K562 (cell line): ENCODE measurements around the gene INTS6. TPM values are rescaled to one million over a fixed set of nuclear protein-coding genes. Genes with fewer than 3 reads are reported as not detected.

Experiments used
- ATAC-seq: fragments of 200-7000 bp; cut with Tn5 transposase; 3 replicates; pipeline ENCODE4 v1.9.1; 2020; ENCODE audit warnings: moderate library complexity
- BruUV-seq: library from RNA; stranded (reverse); fragments of 400-500 nt; replicated peaks from 2 replicates; lab custom pipeline; 2021; lab: Mats Ljungman, UMichigan
- CTCF ChIA-PET: fragments of 300-600 bp; formaldehyde crosslinking; extraction: SDS; loops from one replicate; lab custom pipeline; 2021; ENCODE audit warnings: low intra/inter-chr PET ratio; lab: Yijun Ruan, JAX
- POLR2A ChIA-PET: fragments of 300-600, 350-650 bp; sonication (Branson Sonifier 250); formaldehyde crosslinking; extraction: SDS; loops from one replicate; lab custom pipeline; 2021; ENCODE audit warnings: antibody characterized with exemption, inconsistent platforms; lab: Yijun Ruan, JAX
- DNase-seq, 4 experiments: peaks; one replicate each; pipeline versions ENCODE4 v3.0.0 to v3.0.0-alpha.2; 2011 to 2018; ENCODE audit warnings: low spot score in 3 of 4, mixed read lengths in 3 of 4; ENCODE audit errors: extremely low read depth in 1 of 4
- FAIRE-seq: peaks from 2 replicates; lab custom pipeline; 2011; peaks lifted over from hg19 to GRCh38; lab: Jason Lieb, UNC
- H2AFZ ChIP-seq: 2 replicates; pipeline ENCODE4 v1.6.0; 2011; ENCODE audit warnings: low read depth, low read length, control low read depth, inconsistent platforms
- H3K27ac ChIP-seq: fragments of 200-600 bp; 3 replicates; pipeline ENCODE4 v1.8.0; 2011; ENCODE audit warnings: low read depth, mild to moderate bottlenecking, control low read depth, inconsistent platforms, low read length, moderate library complexity, mixed read lengths; ENCODE audit errors: extremely low read depth
- H3K27me3 ChIP-seq, 2 experiments: fragments of 300-600 bp in 1 of 2; 2 replicates in 1 of 2; 3 replicates in 1 of 2; pipeline versions ENCODE4 v1.6.0 to v1.8.0; 2011; ENCODE audit warnings: inconsistent platforms in 2 of 2, low read length in 2 of 2, mild to moderate bottlenecking in 1 of 2, mixed read lengths in 1 of 2, moderate library complexity in 1 of 2; ENCODE audit not compliant: control insufficient read depth in 2 of 2, insufficient read depth in 2 of 2
- H3K36me3 ChIP-seq: fragments of 300-600 bp; 3 replicates; pipeline ENCODE4 v1.8.0; 2011; ENCODE audit warnings: mild to moderate bottlenecking, low read length, inconsistent platforms; ENCODE audit not compliant: control insufficient read depth, insufficient read depth
- H3K4me1 ChIP-seq, 2 experiments: fragments of 200-600 bp in 1 of 2; replicated peaks in 1 of 2; 2 replicates in 1 of 2; 3 replicates in 1 of 2; pipeline versions ENCODE4 v1.5.1 to v1.8.0; 2011; ENCODE audit warnings: inconsistent platforms in 2 of 2, low read length in 2 of 2, mild to moderate bottlenecking in 1 of 2, mixed read lengths in 1 of 2, moderate library complexity in 1 of 2; ENCODE audit not compliant: control insufficient read depth in 2 of 2, insufficient read depth in 2 of 2
- H3K4me2 ChIP-seq: 2 replicates; pipeline ENCODE4 v1.6.1; 2011; ENCODE audit warnings: low read length, control low read depth, inconsistent platforms, mixed read lengths; ENCODE audit not compliant: insufficient read depth
- H3K4me3 ChIP-seq: fragments of 200-600 bp; sonication (generic), shearing (Covaris generic); 2 replicates; pipeline ENCODE4 v1.5.1; 2016; ENCODE audit warnings: control low read depth, inconsistent platforms
- H3K79me2 ChIP-seq: fragments of 200-600 bp; 3 replicates; pipeline ENCODE4 v1.8.0; 2011; ENCODE audit warnings: low read length, inconsistent platforms; ENCODE audit not compliant: control insufficient read depth, insufficient read depth
- H3K9ac ChIP-seq, 2 experiments: 2 replicates each; pipeline versions ENCODE4 v1.6.0 to v1.6.1; 2011; ENCODE audit warnings: low read depth in 2 of 2, low read length in 2 of 2, control low read depth in 1 of 2, inconsistent platforms in 1 of 2, mild to moderate bottlenecking in 1 of 2, mixed read lengths in 1 of 2; ENCODE audit not compliant: insufficient read depth in 1 of 2
- H3K9me1 ChIP-seq: one replicate; pipeline ENCODE4 v1.6.0; 2011; ENCODE audit warnings: inconsistent platforms, mild to moderate bottlenecking, low read length, moderate library complexity; ENCODE audit not compliant: control insufficient read depth, insufficient read depth
- H3K9me3 ChIP-seq: replicated peaks from 2 replicates; pipeline ENCODE4 v1.5.1; 2011; ENCODE audit warnings: low read depth, low read length, inconsistent platforms; ENCODE audit not compliant: control insufficient read depth, insufficient read depth
- H4K20me1 ChIP-seq: replicated peaks from 2 replicates; pipeline ENCODE4 v1.6.1; 2011; ENCODE audit warnings: low read length, inconsistent platforms, mixed read lengths; ENCODE audit not compliant: control insufficient read depth, insufficient read depth
- ADNP ChIP-seq: fragments of 200-800 bp; sonication (Bioruptor generic); IDR thresholded peaks from 2 replicates; pipeline ENCODE4 v1.6.1; 2016; ENCODE audit warnings: missing genetic modification characterization, missing compliant biosample characterization
- ATF1 ChIP-seq, 2 experiments: fragments of 450-650 bp in 1 of 2; IDR thresholded peaks; 2 replicates each; pipeline ENCODE4 v1.6.1; 2016; ENCODE audit warnings: missing compliant biosample characterization in 1 of 2, missing genetic modification characterization in 1 of 2
- CTBP1 ChIP-seq: fragments of 450-650 bp; IDR thresholded peaks from 2 replicates; pipeline ENCODE4 v1.6.1; 2016; ENCODE audit warnings: borderline replicate concordance
- DMBX1 ChIP-seq: fragments of 250-450 bp; sonication (Bioruptor Pico); IDR thresholded peaks from 2 replicates; pipeline ENCODE4 v1.8.0; 2022; ENCODE audit warnings: inconsistent platforms, mild to moderate bottlenecking, moderate library complexity, borderline replicate concordance
- KLF16 ChIP-seq: IDR thresholded peaks from 2 replicates; pipeline ENCODE4 v1.6.1; 2016; ENCODE audit warnings: antibody characterized with exemption
- LCOR ChIP-seq: sonication (generic); formaldehyde crosslinking; IDR thresholded peaks from 2 replicates; pipeline ENCODE4 v1.8.0; 2022; ENCODE audit warnings: mild to moderate bottlenecking, missing genetic modification reagents
- MAZ ChIP-seq, 2 experiments: fragments of 450-650 bp in 1 of 2; sonication (generic) in 1 of 2; formaldehyde crosslinking; IDR thresholded peaks in 1 of 2; conservative IDR thresholded peaks in 1 of 2; 2 replicates each; pipeline versions ENCODE4 v1.4.0 to v1.5.0; 2020; ENCODE audit warnings: mild to moderate bottlenecking in 1 of 2, missing genetic modification reagents in 1 of 2
- PML ChIP-seq: IDR thresholded peaks from 2 replicates; pipeline ENCODE4 v1.6.1; 2012; ENCODE audit warnings: low read length, inconsistent platforms
- POLR2A ChIP-seq: fragments of 450-650 bp; conservative IDR thresholded peaks from 2 replicates; pipeline ENCODE4 v1.6.1; 2016
- PPARD ChIP-seq: fragments of 250-450 bp; sonication (Bioruptor Pico); IDR thresholded peaks from 2 replicates; pipeline ENCODE4 v1.8.0; 2022; ENCODE audit warnings: inconsistent platforms, mild to moderate bottlenecking, moderate library complexity
- SUPT5H ChIP-seq: fragments of 450-650 bp; IDR thresholded peaks from 2 replicates; pipeline ENCODE4 v1.6.1; 2016
- YY1 ChIP-seq, 3 experiments: IDR thresholded peaks; 2 replicates each; pipeline ENCODE4 v1.6.1; 2011; ENCODE audit warnings: low read length in 2 of 3, mild to moderate bottlenecking in 2 of 3, moderate library complexity in 2 of 3, borderline replicate concordance in 1 of 3, control low read depth in 1 of 3, low read depth in 1 of 3; ENCODE audit not compliant: insufficient read depth in 3 of 3, insufficient replicate concordance in 2 of 3, control insufficient read depth in 1 of 3, insufficient read length in 1 of 3; ENCODE audit errors: extremely low read depth in 1 of 3
- ZBTB17 ChIP-seq: fragments of 450-650 bp; formaldehyde crosslinking; IDR thresholded peaks from 2 replicates; pipeline ENCODE4 v1.4.0; 2020; ENCODE audit warnings: mild to moderate bottlenecking
- ZNF133 ChIP-seq: fragments of 250-450 bp; sonication (Bioruptor Pico); IDR thresholded peaks from 2 replicates; pipeline ENCODE4 v1.4.0; 2020; ENCODE audit warnings: mild to moderate bottlenecking
- ZNF589 ChIP-seq: fragments of 200-800 bp; sonication (Bioruptor generic); IDR thresholded peaks from 2 replicates; pipeline ENCODE4 v1.6.1; 2016; ENCODE audit warnings: low read depth, missing genetic modification characterization, missing compliant biosample characterization
- ZNF766 ChIP-seq: fragments of 200-800 bp; sonication (Bioruptor generic); conservative IDR thresholded peaks from 2 replicates; pipeline ENCODE4 v1.6.1; 2016; ENCODE audit warnings: missing genetic modification characterization, missing compliant biosample characterization
- WGBS: fragments of 100-300 bp; shearing (Covaris generic); methylation state at CpG from one replicate; pipeline ENCODE4 v1.1.6; 2016; ENCODE audit warnings: low coverage, mixed read lengths; ENCODE audit not compliant: insufficient coverage; ENCODE audit errors: missing lambda C conversion rate; 5-methylcytosine and 5-hydroxymethylcytosine counted together
- in situ Hi-C: fragments of 300-500 bp; cut with MboI; formaldehyde crosslinking; loops from 4 replicates; pipeline ENCODE4 v1.15.0; 2018; ENCODE audit warnings: inconsistent platforms, mixed read lengths
- intact Hi-C: fragments of 100-400 bp; cut with micrococcal nuclease; formaldehyde crosslinking; loops from 2 replicates; pipeline ENCODE4 v1.14.2; 2022
- polyA plus RNA-seq, 8 experiments: library from polyadenylated mRNA; depleted of rRNA in 4 of 8; stranded (reverse) in 5 of 8; unstranded in 3 of 8; fragments of >200 nt; fragmentation: Nextera tagmentation in 2 of 8; fragmentation: Illumina TruSeq in 1 of 8; extraction: Ambion mirVana in 2 of 8; extraction: Trizol in 1 of 8; gene quantifications; 2 replicates each; pipeline versions ENCODE4 v1.2.1 to v1.2.3, GENCODE V29; 2011 to 2014; ENCODE audit warnings: inconsistent platforms in 1 of 8, missing spikeins in 1 of 8
- total RNA-seq, 7 experiments: library from RNA; depleted of rRNA in 6 of 7; stranded (reverse); fragments of >200 nt in 6 of 7; fragmentation: Illumina TruSeq in 2 of 7; extraction: Trizol in 2 of 7; gene quantifications; 2 replicates each; pipeline versions ENCODE4 v1.2.1 to v1.2.3, GENCODE V29; 2011 to 2021; ENCODE audit warnings: low replicate concordance in 1 of 7
- TF ChIP-seq, protein P1 (sequence below): fragments of 250-450 bp; sonication (Bioruptor Pico); IDR thresholded peaks from 2 replicates; pipeline ENCODE4 v1.8.0; 2021; ENCODE audit warnings: borderline replicate concordance, mild to moderate bottlenecking, moderate library complexity; ENCODE audit not compliant: poor library complexity, severe bottlenecking
- TF ChIP-seq, protein P2 (sequence below): fragments of 150-350 bp; conservative IDR thresholded peaks from 2 replicates; pipeline ENCODE4 v1.6.1; 2014; ENCODE audit warnings: low read length

Gene INTS6
- total and polyA plus RNA-seq, 9 of the 15 experiments (the other 6 are each of a cell fraction or from before 2014, with no cell fraction given) = 3.7 to 29.8 (median 16.1) TPM

DNA sequence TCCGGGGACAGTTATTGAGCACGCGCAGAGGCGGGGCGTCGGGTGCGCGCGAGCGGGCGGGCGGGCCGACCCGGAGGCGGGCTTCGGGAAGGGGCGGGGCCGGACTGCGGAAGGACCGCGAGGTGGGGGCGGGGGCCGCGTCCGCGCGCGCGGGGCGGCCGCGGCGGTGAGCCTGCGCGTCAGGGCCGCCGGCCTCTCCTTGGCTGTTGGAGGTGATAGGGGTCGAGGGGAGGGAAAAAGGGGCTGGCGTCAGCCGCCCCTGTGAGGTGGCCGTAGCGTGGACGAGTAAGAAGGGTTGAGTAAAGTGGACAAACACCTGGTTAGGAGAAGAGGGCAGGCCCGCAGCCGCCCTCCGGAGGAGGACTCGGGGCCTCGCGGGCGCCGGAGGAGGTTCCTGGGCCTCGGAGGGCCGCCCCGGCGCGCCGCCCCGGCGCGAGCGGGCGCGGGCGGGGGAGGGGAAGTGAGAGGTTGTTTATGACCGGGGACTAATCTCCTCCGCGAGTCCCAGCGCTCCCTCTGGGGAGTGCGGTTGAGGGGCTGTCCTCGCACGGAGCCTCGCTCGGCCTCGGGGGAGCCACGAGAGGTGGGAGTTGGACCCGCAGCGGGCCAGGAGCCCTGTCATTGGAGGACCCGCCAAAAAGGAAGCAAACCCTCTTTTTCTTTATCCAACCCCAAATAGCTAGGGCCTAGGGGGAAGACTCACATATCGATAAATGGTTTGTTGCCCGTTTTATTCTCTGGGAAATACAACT is 547 bp upstream of the INTS6 start:
- peak overlapping the region; percentile 96 for H3K27ac ChIP-seq
- WGBS = 0% methylated on average over 18 of the region's 80 CpGs
- H3K79me2 ChIP-seq = peaks cover 38% of the 10 kb centered on the region
- H3K36me3 ChIP-seq = peaks cover 30% of the 10 kb centered on the region
- H3K4me3 ChIP-seq = peak overlapping the region; percentile 58
- H3K9me1 ChIP-seq = no peaks in the 10 kb centered on the region
- H2AFZ ChIP-seq = peak overlapping the region; percentile 86
- ChIA-PET CTCF (interaction anchor here (0.6 kb wide), 1 partner anchor 98 kb away, joined by 4 read pairs; no protein-coding TSS in a partner anchor), POLR2A (interaction anchor here (0.5 to 2.4 kb wide), 37 partner anchors 9 to 345 kb away, joined by 3 to 21 read pairs (median 4); no protein-coding TSS in a partner anchor)
- ATAC-seq (peak; percentile 77), DNase-seq (peak; percentile 74 to 86 (median 82)), FAIRE-seq (no peak)
- H3K9ac ChIP-seq = peak overlapping the region; percentile 91 to 94
- peak overlapping the region; percentile 92 for H3K4me2 ChIP-seq
- H3K9me3 ChIP-seq = 0 out of 2 replicates have a peak, but pooled peaks cover 2% of the 10 kb centered on the region
- intact Hi-C loops = loop anchor here (1.0 kb wide), 1 partner anchor 131 kb away; the partner anchor contains the start of gene WDFY2
- no TSS peak for BruUV-seq
- H4K20me1 ChIP-seq = no peaks in the 10 kb centered on the region
- H3K27me3 ChIP-seq = no peaks in the 10 kb centered on the region
- in situ Hi-C loops = no loop called here
- peaks cover 4 to 12% of the 10 kb centered on the region in 2 experiments; a peak in 3 of 5 replicates for H3K4me1 ChIP-seq
- TF ChIP-seq, protein P1, sequence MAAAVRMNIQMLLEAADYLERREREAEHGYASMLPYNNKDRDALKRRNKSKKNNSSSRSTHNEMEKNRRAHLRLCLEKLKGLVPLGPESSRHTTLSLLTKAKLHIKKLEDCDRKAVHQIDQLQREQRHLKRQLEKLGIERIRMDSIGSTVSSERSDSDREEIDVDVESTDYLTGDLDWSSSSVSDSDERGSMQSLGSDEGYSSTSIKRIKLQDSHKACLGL (CRISPR knock-in tag) = no peak
- no peak for TF ChIP-seq ZNF133
- 0 out of 2 replicates have a peak, but pooled peaks have one; percentile 14 for TF ChIP-seq LCOR (CRISPR knock-in tag)
- no peak for TF ChIP-seq KLF16
- peak in 2 of 3 experiments; percentile 27 to 47 for TF ChIP-seq YY1 (IDR thresholded peaks at IDR 0.05; ENCODE audit: borderline replicate concordance in 1 of 3, control insufficient read depth in 1 of 3, extremely low read depth in 1 of 3, insufficient read depth in 3 of 3, insufficient read length in 1 of 3, insufficient replicate concordance in 2 of 3, low read depth in 1 of 3, low read length in 2 of 3)
- peak in 1 of 2 experiments; percentile 79; a peak in 3 of 4 replicates for TF ChIP-seq MAZ (CRISPR knock-in tag; conservative IDR thresholded peaks at IDR 0.05 in 1 of 2, IDR thresholded peaks at IDR 0.05 in 1 of 2)
- TF ChIP-seq POLR2A = peak; percentile 57
- no peak for TF ChIP-seq ADNP (tag)
- TF ChIP-seq PPARD (CRISPR knock-in tag) = no peak
- TF ChIP-seq DMBX1 (CRISPR knock-in tag) = 0 out of 2 replicates have a peak, but pooled peaks have one; percentile 30
- no peak for TF ChIP-seq ATF1 (CRISPR knock-in tag; IDR thresholded peaks at IDR 0.05)
- TF ChIP-seq ATF1 (tag; IDR thresholded peaks at IDR 0.05) = peak; percentile 24; the same call in 1 of the 2 replicates
- TF ChIP-seq, protein P2, sequence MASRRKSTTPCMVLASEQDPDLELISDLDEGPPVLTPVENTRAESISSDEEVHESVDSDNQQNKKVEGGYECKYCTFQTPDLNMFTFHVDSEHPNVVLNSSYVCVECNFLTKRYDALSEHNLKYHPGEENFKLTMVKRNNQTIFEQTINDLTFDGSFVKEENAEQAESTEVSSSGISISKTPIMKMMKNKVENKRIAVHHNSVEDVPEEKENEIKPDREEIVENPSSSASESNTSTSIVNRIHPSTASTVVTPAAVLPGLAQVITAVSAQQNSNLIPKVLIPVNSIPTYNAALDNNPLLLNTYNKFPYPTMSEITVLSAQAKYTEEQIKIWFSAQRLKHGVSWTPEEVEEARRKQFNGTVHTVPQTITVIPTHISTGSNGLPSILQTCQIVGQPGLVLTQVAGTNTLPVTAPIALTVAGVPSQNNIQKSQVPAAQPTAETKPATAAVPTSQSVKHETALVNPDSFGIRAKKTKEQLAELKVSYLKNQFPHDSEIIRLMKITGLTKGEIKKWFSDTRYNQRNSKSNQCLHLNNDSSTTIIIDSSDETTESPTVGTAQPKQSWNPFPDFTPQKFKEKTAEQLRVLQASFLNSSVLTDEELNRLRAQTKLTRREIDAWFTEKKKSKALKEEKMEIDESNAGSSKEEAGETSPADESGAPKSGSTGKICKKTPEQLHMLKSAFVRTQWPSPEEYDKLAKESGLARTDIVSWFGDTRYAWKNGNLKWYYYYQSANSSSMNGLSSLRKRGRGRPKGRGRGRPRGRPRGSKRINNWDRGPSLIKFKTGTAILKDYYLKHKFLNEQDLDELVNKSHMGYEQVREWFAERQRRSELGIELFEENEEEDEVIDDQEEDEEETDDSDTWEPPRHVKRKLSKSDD = no peak
- TF ChIP-seq CTBP1 = peak; percentile 81
- peak; percentile 64 for TF ChIP-seq SUPT5H
- no peak for TF ChIP-seq ZBTB17 (CRISPR knock-in tag)
- TF ChIP-seq PML = peak; percentile 64; the same call in 1 of the 2 replicates
- TF ChIP-seq ZNF766 (CRISPR knock-in tag) = peak; percentile 86
- TF ChIP-seq ZNF589 (CRISPR knock-in tag) = peak; percentile 67; the same call in 1 of the 2 replicates
